Type B pancreatic cell (in vitro differentiated cells): ENCODE measurements around the gene CFAP58. TPM values are rescaled to one million over a fixed set of nuclear protein-coding genes. Genes with fewer than 3 reads are reported as not detected.

Experiments
- DNase-seq: peaks from one replicate; pipeline ENCODE4 v3.0.0; 2021; ENCODE audit warnings: mixed read lengths; ENCODE audit not compliant: unreplicated experiment; ENCODE audit errors: extremely low spot score
- H3K27ac Mint-ChIP-seq: 2 replicates; pipeline ENCODE4 v1.8.0; 2021; ENCODE audit warnings: mild to moderate bottlenecking, mixed read lengths
- H3K27me3 Mint-ChIP-seq: 2 replicates; pipeline ENCODE4 v1.8.0; 2021; ENCODE audit warnings: mixed read lengths
- H3K36me3 Mint-ChIP-seq: 2 replicates; pipeline ENCODE4 v1.8.0; 2021; ENCODE audit warnings: mixed read lengths
- H3K4me1 Mint-ChIP-seq: one replicate; pipeline ENCODE4 v1.8.0; 2021; ENCODE audit warnings: mixed read lengths; ENCODE audit not compliant: unreplicated experiment
- H3K4me3 Mint-ChIP-seq: 2 replicates; pipeline ENCODE4 v1.8.0; 2021; ENCODE audit warnings: mild to moderate bottlenecking, mixed read lengths
- H3K9me3 Mint-ChIP-seq: 2 replicates; pipeline ENCODE4 v1.8.0; 2021; ENCODE audit warnings: mixed read lengths
- CTCF ChIP-seq: fragments of 200-600 bp; sonication (generic); conservative IDR thresholded peaks from 2 replicates; pipeline ENCODE4 v1.5.0; 2021; ENCODE audit warnings: antibody characterized with exemption, mild to moderate bottlenecking
- total RNA-seq: library from RNA; stranded (reverse); gene quantifications from 2 replicates; pipeline ENCODE4 v1.2.1, GENCODE V29; 2021; ENCODE audit warnings: low replicate concordance

Gene CFAP58
- total RNA-seq, 1 donor from 2014 or later = 0.34 TPM

DNA sequence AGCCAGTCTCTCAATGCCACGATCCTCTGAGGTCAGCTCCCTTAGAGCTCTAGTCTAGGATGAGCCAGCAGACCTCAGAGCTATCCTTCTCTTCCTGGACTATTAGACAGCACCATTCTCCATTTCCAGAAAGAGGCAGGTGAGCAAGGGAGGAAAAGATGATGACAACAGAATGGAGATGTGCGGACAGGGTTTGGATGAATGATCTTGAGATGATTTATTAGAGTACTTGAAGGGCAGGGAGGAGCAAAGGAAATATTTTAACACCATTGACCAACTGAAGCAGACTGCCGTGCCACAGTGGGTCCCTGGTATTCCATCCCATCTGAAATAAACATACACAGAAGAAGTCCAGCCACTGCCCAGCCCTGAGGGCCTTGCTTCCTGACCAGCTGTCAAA, 94.3 kb downstream of the CFAP58 start:
- Mint-ChIP-seq H3K4me1 (no peaks in the 10 kb centered on the region), H3K36me3 (no peaks in the 10 kb centered on the region), H3K27ac (no peak overlapping the region), H3K9me3 (no peaks in the 10 kb centered on the region), H3K27me3 (peaks cover 5% of the 10 kb centered on the region), H3K4me3 (no peak overlapping the region)
- DNase-seq = no peak
- no peak for TF ChIP-seq CTCF

DNA sequence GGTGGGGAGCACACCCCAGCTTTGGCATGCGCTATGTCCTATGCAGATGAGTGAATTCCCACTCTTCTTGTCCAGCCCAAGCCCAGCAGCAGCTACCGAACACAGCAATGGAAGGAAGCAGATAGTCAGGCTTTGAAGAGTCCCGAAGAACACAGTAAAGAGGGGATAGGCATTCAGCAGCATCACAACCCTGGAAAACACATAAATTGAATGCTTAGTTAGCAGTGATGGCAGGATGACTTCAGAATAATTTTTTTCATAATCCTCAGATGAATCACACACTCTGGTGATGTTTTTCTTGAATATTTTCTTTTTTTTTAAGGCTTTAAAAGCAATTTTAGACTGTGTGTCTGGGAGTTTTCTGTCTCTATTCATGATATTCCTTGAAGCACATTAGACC, 95.8 kb downstream of the CFAP58 start:
- no peak for TF ChIP-seq CTCF
- Mint-ChIP-seq H3K36me3 (no peaks in the 10 kb centered on the region), H3K27ac (no peak overlapping the region), H3K4me1 (no peaks in the 10 kb centered on the region), H3K9me3 (no peaks in the 10 kb centered on the region), H3K4me3 (no peak overlapping the region), H3K27me3 (peaks cover 8% of the 10 kb centered on the region)
- no peak for DNase-seq

DNA sequence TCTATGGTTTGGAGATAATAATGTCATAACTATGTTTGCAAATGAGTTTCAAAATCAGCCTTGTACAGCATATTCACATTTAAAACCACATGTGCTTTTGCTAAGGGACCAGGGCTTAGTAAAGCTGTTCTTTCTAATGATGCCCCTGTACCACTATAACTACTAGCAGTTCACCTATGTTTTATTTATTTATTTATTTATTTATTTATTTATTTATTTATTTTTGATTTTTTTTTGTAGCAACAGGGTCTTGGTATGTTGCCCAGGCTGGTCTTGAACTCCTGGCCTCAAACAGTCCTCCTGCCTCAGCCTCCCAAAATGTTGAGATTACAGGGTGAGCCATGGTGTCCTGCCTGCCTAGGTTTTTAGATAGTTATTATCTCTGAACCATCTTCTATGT, 96.9 kb downstream of the CFAP58 start:
- H3K9me3 Mint-ChIP-seq = no peaks in the 10 kb centered on the region
- TF ChIP-seq CTCF = no peak
- H3K27ac Mint-ChIP-seq = no peak overlapping the region
- H3K4me1 Mint-ChIP-seq = no peaks in the 10 kb centered on the region
- H3K27me3 Mint-ChIP-seq = peaks cover 8% of the 10 kb centered on the region
- H3K36me3 Mint-ChIP-seq = no peaks in the 10 kb centered on the region
- DNase-seq = no peak
- no peak overlapping the region for H3K4me3 Mint-ChIP-seq

DNA sequence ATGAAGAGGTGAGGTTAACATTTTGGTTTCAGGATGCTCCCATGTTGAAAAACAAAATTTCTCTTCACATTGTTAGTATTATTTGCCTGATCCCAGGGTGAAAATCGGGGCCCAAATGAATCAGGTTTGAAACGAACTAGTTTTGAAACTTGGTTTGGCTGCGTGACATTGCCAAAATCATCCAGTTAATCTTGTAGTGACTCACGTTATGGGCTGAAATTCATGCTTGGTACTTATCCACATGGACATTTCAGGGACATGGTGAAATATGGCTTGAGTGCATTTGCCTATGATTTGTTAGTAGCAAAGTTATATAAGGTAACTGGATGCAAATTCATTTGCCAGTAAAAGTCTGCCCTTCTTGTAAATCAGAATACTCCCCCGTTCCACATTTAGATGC, 97.3 kb downstream of the CFAP58 start:
- no peaks in the 10 kb centered on the region for H3K4me1 Mint-ChIP-seq
- H3K9me3 Mint-ChIP-seq = no peaks in the 10 kb centered on the region
- no peak overlapping the region for H3K4me3 Mint-ChIP-seq
- DNase-seq = no peak
- no peak for TF ChIP-seq CTCF
- H3K27me3 Mint-ChIP-seq = peaks cover 8% of the 10 kb centered on the region
- H3K36me3 Mint-ChIP-seq = no peaks in the 10 kb centered on the region
- no peak overlapping the region for H3K27ac Mint-ChIP-seq

DNA sequence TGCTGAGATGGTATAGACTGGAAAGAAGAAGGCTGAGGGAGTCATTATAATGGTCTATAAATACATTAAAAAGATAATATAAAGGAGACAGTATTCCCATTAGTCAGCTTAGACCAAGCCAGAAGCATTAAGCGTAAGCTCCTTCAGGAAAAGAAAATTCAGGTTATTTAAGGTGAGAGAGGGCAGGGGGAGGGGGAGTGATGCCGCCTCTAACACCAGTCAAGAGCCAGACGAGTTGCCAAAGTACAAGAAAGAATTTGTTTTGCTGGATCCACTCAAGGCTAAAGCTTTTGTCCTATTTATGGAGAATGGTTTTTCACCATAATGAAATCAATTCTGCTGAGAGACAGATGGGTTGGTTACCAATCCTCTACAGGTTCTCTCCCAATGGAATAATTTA, 99.3 kb downstream of the CFAP58 start:
- no peak overlapping the region for H3K27ac Mint-ChIP-seq
- H3K4me3 Mint-ChIP-seq = no peak overlapping the region
- H3K4me1 Mint-ChIP-seq = no peaks in the 10 kb centered on the region
- DNase-seq = no peak
- H3K36me3 Mint-ChIP-seq = no peaks in the 10 kb centered on the region
- no peaks in the 10 kb centered on the region for H3K9me3 Mint-ChIP-seq
- no peak for TF ChIP-seq CTCF
- H3K27me3 Mint-ChIP-seq = peaks cover 8% of the 10 kb centered on the region
